ENCODE results near the gene FMN2. TPM values are rescaled to one million over a fixed set of nuclear protein-coding genes. Genes with fewer than 3 reads are reported as not detected.

Gene FMN2
- total and polyA plus RNA-seq, 3 donors from 2014 or later: 3.8 to 8.3 (median 4.3) TPM

DNA sequence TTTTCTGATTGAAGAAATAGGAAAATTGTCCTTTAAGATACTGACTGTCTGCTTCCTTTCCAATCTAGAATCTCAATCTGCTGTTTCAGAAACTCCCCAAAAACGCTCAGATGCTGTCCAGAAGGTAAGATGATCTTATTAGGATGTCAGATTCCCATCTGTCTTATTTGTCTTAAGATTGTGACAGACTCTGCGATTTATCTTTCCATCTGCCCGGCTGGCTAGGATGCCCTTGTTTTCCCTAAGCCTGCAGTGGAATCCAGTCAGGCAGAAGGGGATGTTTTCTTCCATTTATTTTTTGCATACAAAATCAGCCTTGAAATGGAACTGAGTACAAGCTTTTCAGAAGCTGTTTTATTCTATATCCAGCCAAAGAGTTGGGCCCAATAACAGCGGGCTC, 96.5 kb downstream of the FMN2 start:
- H3K4me3 ChIP-seq: no peak overlapping the region
- no peaks in the 10 kb centered on the region for H3K36me3 ChIP-seq (ENCODE audit: low read depth, missing control alignments)
- no peak overlapping the region for H3K27ac ChIP-seq
- WGBS, 2 donors: 66 to 77% methylated on average over 4 of the region's 4 CpGs
- DNase-seq: no peak
- TF ChIP-seq, protein P1, sequence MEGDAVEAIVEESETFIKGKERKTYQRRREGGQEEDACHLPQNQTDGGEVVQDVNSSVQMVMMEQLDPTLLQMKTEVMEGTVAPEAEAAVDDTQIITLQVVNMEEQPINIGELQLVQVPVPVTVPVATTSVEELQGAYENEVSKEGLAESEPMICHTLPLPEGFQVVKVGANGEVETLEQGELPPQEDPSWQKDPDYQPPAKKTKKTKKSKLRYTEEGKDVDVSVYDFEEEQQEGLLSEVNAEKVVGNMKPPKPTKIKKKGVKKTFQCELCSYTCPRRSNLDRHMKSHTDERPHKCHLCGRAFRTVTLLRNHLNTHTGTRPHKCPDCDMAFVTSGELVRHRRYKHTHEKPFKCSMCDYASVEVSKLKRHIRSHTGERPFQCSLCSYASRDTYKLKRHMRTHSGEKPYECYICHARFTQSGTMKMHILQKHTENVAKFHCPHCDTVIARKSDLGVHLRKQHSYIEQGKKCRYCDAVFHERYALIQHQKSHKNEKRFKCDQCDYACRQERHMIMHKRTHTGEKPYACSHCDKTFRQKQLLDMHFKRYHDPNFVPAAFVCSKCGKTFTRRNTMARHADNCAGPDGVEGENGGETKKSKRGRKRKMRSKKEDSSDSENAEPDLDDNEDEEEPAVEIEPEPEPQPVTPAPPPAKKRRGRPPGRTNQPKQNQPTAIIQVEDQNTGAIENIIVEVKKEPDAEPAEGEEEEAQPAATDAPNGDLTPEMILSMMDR (IDR thresholded peaks at IDR 0.05): no peak
- no peak for TF ChIP-seq POLR2A (IDR thresholded peaks at IDR 0.05)
- no peaks in the 10 kb centered on the region for H3K9me3 ChIP-seq
- H3K4me1 ChIP-seq: no peaks in the 10 kb centered on the region
- intact Hi-C loops (cut with DNase I; ENCODE audit: low total_unique reads): no loop called here
- no peaks in the 10 kb centered on the region for H3K27me3 ChIP-seq

DNA sequence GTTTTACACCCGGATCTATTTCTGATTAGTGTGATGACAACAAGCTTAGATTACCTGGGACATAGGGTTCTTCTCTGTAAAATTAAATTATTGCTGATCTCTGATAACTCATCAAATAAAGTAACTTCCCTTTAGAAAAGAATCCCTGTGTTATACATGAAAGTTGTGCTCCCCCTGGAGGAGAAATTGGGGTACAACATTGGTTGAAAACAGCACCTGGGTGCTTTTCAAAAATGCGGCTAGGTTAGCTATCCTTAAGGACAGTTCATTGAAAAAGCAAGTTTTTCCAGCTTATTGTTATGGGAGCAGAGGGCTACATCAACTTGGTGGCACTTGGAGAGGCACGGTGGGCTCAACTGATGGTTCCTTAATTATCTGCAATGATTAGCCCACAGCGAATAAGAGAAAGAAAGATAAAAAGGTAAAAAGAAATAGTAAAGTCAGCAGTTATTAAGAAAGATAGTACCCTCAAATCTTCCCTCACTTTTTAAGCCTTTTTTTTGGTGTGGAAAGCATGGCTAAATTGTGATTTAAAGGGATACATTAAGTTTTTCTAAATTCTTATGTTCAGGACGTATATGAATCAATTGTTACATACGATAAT, 97.8 kb downstream of the FMN2 start:
- DNase-seq: peak; percentile 59
- Histone ChIP-seq H3K4me3 (no peak overlapping the region), H3K27ac (no peak overlapping the region), H3K9me3 (no peaks in the 10 kb centered on the region), H3K27me3 (no peaks in the 10 kb centered on the region), H3K36me3 (ENCODE audit: low read depth, missing control alignments) (no peaks in the 10 kb centered on the region), H3K4me1 (no peaks in the 10 kb centered on the region)
- intact Hi-C loops (cut with DNase I; ENCODE audit: low total_unique reads): no loop called here
- 47 to 51% methylated on average over 6 of the region's 6 CpGs for WGBS, 2 donors
- TF ChIP-seq POLR2A (IDR thresholded peaks at IDR 0.05): no peak
- TF ChIP-seq, protein P1 (IDR thresholded peaks at IDR 0.05): peak; percentile 45 to 79 (median 64)

DNA sequence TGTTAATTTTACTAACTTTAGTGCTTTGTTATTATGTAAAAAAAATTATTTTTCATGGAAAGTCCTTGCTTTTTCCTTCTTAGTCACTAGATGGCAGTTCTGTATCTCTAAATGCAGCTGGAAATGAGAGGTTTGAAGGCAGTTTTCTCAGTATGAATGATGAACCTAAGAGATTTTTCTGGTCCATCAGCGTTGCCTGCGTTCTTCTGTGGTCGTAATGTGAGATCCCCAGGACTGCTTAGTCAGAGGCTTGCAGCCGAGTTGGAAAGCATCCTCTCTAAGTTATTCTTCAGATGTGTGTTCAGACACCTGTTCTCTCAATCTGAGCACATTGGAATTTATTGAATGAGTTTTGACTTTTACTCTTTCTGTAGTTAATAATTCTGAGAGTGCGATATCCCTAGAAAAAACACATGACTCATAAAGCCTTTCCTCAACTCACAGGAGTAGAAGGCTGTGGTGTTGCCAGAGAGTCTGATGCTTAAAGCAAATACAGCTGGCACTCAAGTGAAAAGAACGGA, 99.3 kb downstream of the FMN2 start:
- H3K36me3 ChIP-seq (ENCODE audit: low read depth, missing control alignments): no peaks in the 10 kb centered on the region
- WGBS, 2 donors: 33 to 35% methylated on average over 6 of the region's 6 CpGs
- no peak for DNase-seq
- H3K9me3 ChIP-seq: no peaks in the 10 kb centered on the region
- no peaks in the 10 kb centered on the region for H3K4me1 ChIP-seq
- no peak overlapping the region for H3K27ac ChIP-seq
- TF ChIP-seq, protein P1 (IDR thresholded peaks at IDR 0.05): peak in 2 of 3 experiments; percentile 15 to 26
- no peak for TF ChIP-seq POLR2A (IDR thresholded peaks at IDR 0.05)
- H3K4me3 ChIP-seq: no peak overlapping the region
- intact Hi-C loops (cut with DNase I; ENCODE audit: low total_unique reads): loop anchor here (5.0 kb wide), 1 partner anchor 501 kb away; no protein-coding TSS in a partner anchor
- H3K27me3 ChIP-seq: no peaks in the 10 kb centered on the region

DNA sequence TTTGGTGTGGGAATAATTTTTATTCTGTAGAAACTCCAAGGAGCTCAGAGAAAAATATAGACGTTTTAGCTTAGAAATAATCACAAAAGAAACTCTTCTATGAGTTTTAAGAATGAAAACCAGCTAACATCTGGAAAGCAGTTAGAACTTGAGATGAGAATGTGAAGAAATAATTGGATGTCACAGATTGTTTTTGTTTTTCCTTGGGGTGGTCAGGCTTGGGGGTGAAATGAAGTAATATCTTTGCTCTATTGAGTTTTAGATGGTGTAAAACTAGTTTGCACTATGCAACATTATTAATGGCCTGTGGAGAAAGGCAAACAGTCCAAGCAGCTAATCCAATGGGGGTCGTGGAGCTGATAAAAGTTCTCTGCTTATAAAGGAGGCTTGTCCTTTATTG, 101.2 kb downstream of the FMN2 start:
- Histone ChIP-seq H3K9me3 (no peaks in the 10 kb centered on the region), H3K4me3 (no peak overlapping the region), H3K27ac (no peak overlapping the region), H3K27me3 (no peaks in the 10 kb centered on the region), H3K4me1 (no peaks in the 10 kb centered on the region), H3K36me3 (ENCODE audit: low read depth, missing control alignments) (no peaks in the 10 kb centered on the region)
- no peak for TF ChIP-seq POLR2A (IDR thresholded peaks at IDR 0.05)
- TF ChIP-seq, protein P1 (IDR thresholded peaks at IDR 0.05): no peak
- 55 to 68% methylated on average over 2 of the region's 2 CpGs for WGBS, 2 donors
- intact Hi-C loops (cut with DNase I; ENCODE audit: low total_unique reads): loop anchor here (5.0 kb wide), 1 partner anchor 499 kb away; no protein-coding TSS in a partner anchor
- no peak for DNase-seq

DNA sequence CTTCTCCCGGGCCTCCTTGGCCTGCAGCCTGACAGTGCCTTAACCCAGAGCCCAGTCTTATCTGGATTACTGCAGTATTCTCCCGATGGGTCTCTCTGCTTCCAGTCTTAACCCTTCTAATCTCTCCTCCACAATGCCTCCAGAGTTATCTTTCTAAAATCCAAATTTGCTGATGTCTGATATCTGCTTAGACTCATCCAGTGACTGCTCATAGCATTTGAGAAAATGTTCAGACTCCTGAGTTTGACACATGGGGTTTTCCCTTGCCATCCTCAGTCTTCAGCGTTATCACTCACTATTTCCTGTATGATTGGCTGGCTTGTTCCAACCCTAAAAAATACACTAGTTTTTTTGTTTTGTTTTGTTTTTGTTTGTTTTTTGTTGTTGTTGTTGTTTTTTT, 102.0 kb downstream of the FMN2 start:
- 48 to 50% methylated on average over 3 of the region's 3 CpGs for WGBS, 2 donors
- no peak for TF ChIP-seq POLR2A (IDR thresholded peaks at IDR 0.05)
- TF ChIP-seq, protein P1 (IDR thresholded peaks at IDR 0.05): no peak
- intact Hi-C loops (cut with DNase I; ENCODE audit: low total_unique reads): loop anchor here (5.0 kb wide), 1 partner anchor 499 kb away; no protein-coding TSS in a partner anchor
- no peaks in the 10 kb centered on the region for H3K36me3 ChIP-seq (ENCODE audit: low read depth, missing control alignments)
- H3K27ac ChIP-seq: no peak overlapping the region
- no peaks in the 10 kb centered on the region for H3K27me3 ChIP-seq
- H3K9me3 ChIP-seq: no peaks in the 10 kb centered on the region
- no peak for DNase-seq
- no peak overlapping the region for H3K4me3 ChIP-seq
- H3K4me1 ChIP-seq: no peaks in the 10 kb centered on the region
